ENCODE data around the gene MECR. TPM values are rescaled to one million over a fixed set of nuclear protein-coding genes. Genes with fewer than 3 reads are reported as not detected.

Gene MECR
- total RNA-seq, 1 donor from 2014 or later, result 15.2 TPM

DNA sequence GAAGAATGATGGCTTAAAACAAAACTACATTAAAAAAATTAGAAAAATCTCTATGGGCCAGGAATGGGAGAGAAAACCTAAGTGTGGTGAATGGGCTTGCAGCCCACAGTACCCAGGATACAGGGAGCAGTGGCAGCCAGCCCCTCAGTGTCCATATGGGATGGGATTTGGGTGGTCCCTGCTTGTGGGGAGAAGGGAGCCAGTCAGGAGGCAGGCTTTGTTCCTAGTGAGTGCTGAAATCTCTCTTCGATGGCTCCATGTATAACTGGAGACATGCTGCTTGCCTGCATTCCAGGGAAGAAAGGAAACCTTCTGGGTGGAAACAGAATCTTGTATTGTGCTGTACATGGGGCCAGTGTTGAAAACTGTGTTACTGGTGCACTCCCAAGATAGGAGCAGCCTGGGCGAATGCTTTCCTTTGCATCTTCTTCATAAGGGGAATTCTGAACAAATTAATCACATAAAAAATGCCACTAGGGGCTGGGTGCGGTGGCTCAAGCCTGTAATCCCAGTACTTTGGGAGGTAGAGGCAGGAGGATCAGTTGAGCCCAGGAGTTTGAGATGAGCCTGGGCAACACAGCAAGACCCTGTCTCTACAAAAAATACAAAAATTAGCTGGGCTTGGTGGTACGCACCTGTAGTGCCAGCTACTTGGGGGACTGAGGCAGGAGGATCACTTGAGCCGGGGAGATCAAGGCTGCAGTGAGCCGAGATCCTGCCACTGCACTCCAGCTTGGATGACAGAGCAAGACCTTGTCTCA is 41.6 kb upstream of the MECR start:
- Mint-ChIP-seq H3K9me3 (ENCODE audit: low read depth) (peaks cover 3% of the 10 kb centered on the region), H3K36me3 (ENCODE audit: low read depth) (peaks cover 9% of the 10 kb centered on the region), H3K27ac (ENCODE audit: unreplicated experiment) (peak overlapping the region; percentile 42), H3K4me1 (ENCODE audit: low read depth) (peaks cover 20% of the 10 kb centered on the region), H3K27me3 (ENCODE audit: low read depth) (peaks cover 7% of the 10 kb centered on the region), H3K4me3 (ENCODE audit: unreplicated experiment) (peak overlapping the region; percentile 15)
- DNase-seq (ENCODE audit: low spot score), result peak; percentile 29
- TF ChIP-seq, protein P1, sequence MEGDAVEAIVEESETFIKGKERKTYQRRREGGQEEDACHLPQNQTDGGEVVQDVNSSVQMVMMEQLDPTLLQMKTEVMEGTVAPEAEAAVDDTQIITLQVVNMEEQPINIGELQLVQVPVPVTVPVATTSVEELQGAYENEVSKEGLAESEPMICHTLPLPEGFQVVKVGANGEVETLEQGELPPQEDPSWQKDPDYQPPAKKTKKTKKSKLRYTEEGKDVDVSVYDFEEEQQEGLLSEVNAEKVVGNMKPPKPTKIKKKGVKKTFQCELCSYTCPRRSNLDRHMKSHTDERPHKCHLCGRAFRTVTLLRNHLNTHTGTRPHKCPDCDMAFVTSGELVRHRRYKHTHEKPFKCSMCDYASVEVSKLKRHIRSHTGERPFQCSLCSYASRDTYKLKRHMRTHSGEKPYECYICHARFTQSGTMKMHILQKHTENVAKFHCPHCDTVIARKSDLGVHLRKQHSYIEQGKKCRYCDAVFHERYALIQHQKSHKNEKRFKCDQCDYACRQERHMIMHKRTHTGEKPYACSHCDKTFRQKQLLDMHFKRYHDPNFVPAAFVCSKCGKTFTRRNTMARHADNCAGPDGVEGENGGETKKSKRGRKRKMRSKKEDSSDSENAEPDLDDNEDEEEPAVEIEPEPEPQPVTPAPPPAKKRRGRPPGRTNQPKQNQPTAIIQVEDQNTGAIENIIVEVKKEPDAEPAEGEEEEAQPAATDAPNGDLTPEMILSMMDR (IDR thresholded peaks at IDR 0.05), result no peak

DNA sequence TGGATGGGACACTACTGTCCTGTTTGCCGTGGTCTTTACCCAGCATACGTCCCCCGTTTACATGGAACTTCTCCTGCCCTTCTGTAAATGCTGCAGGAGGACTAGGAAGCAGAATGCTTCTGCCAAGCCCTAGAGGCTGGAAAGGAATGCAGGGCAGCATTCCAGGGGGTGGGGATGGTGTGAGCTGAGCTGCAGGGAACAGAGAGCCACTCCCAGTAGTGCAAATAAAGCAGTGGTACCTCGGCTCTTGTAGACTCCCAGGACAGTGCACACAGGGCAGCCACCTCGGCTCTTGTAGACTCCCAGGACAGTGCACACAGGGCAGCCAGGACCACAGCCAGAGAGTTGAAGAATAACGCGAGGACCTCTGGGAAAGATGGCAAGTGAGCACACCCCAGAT is 41.0 kb upstream of the MECR start:
- peaks cover 7% of the 10 kb centered on the region for H3K36me3 Mint-ChIP-seq (ENCODE audit: low read depth)
- peak; percentile 64 for DNase-seq (ENCODE audit: low spot score)
- peak overlapping the region; percentile 70 for H3K27ac Mint-ChIP-seq (ENCODE audit: unreplicated experiment)
- H3K4me3 Mint-ChIP-seq (ENCODE audit: unreplicated experiment), result peak overlapping the region; percentile 15
- peaks cover 1% of the 10 kb centered on the region for H3K9me3 Mint-ChIP-seq (ENCODE audit: low read depth)
- H3K27me3 Mint-ChIP-seq (ENCODE audit: low read depth), result peaks cover 10% of the 10 kb centered on the region
- peaks cover 20% of the 10 kb centered on the region for H3K4me1 Mint-ChIP-seq (ENCODE audit: low read depth)
- TF ChIP-seq, protein P1 (IDR thresholded peaks at IDR 0.05), result no peak

DNA sequence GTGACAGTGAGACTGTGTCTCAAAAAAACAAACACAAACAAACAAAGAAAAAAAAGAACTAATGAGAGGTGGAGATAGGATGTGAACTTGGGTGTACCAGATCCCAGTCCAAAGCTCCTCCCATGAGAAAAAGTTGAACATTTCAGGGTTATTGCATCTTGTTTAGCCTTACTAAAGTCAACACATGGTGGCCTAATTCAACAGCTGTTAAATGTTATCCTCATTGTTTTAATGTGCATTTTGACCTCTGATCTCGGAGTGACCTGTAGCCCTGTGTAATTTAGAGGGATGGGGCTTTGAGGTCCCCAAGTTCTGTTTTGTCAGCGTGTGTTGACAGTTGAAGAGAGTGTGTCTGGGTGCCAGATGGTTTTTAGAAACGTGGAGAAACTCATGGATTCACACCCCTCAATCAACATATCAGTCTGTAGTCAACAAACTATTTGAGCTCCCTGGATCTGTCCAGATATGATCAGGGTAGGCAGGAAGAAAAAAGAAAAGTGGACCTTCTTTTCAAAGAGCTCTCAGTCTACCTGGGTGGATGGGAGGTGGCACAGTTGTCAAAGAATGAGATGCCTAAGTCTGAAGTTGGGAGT is 40.3 kb upstream of the MECR start:
- Mint-ChIP-seq H3K27ac (ENCODE audit: unreplicated experiment) (peak overlapping the region; percentile 53), H3K9me3 (ENCODE audit: low read depth) (no peaks in the 10 kb centered on the region), H3K4me3 (ENCODE audit: unreplicated experiment) (no peak overlapping the region), H3K36me3 (ENCODE audit: low read depth) (peaks cover 5% of the 10 kb centered on the region), H3K27me3 (ENCODE audit: low read depth) (peaks cover 10% of the 10 kb centered on the region), H3K4me1 (ENCODE audit: low read depth) (peaks cover 20% of the 10 kb centered on the region)
- no peak for DNase-seq (ENCODE audit: low spot score)
- TF ChIP-seq, protein P1 (IDR thresholded peaks at IDR 0.05), result no peak

DNA sequence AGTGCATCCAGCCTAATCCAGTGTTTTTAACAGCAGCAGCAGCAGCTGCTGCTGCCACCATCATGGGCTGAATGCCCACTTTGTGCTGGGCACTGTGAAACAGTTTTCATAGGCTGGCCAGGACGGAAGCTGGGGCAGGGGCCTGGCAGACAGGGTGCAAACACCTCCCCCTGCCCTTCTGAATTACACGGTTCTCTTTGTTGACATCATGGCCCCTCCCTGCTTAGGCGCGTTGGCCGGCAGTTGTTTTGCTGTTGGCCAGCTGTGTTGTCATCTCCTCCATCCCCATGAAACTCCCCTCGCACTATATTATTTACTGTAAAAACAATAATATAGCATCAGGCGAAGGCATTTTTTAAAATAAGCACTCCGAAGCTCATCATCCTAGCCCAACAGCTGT is 38.6 kb upstream of the MECR start:
- H3K27ac Mint-ChIP-seq (ENCODE audit: unreplicated experiment), result no peak overlapping the region
- no peak overlapping the region for H3K4me3 Mint-ChIP-seq (ENCODE audit: unreplicated experiment)
- H3K27me3 Mint-ChIP-seq (ENCODE audit: low read depth), result peaks cover 10% of the 10 kb centered on the region
- TF ChIP-seq, protein P1 (IDR thresholded peaks at IDR 0.05), result no peak
- H3K36me3 Mint-ChIP-seq (ENCODE audit: low read depth), result peaks cover 1% of the 10 kb centered on the region
- DNase-seq (ENCODE audit: low spot score), result peak; percentile 20
- peaks cover 25% of the 10 kb centered on the region for H3K4me1 Mint-ChIP-seq (ENCODE audit: low read depth)
- H3K9me3 Mint-ChIP-seq (ENCODE audit: low read depth), result no peaks in the 10 kb centered on the region

DNA sequence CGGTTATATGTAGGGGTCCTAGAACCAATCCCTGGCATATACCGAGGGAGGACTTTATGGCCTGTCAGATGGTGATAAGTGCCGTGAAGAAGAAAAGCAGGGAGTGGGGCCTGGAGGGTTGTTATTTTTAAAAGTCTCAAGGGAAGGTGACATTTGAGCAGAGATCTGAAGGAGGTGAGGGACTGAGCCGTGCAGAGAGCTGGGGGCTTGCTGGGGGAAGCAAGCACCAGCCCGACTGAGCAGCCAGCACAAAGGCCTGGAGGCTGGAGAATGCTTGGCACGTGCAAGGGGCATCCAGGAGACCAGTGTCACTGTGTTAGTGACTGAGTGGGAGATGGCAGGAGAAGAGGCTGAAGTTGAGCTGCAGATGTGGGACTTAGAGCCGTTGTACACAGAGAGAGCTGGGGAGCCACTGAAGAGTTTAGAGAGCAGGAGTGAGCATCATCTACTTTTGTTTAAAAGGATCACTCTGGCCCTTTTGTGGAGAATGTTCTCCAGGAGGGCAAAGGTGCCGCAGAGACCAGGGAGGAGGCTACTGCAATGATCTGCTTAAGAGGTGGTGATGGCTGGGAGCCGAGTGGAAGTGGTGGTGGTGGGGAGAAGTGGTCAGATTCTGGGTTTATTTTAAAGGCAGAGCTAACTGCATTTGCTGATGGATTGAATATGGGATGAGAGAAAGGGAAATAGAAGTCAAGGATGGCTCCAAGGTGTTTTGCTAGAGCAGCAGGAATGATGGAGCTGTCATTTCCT is 36.8 kb upstream of the MECR start:
- Mint-ChIP-seq H3K27me3 (ENCODE audit: low read depth) (peaks cover 10% of the 10 kb centered on the region), H3K4me1 (ENCODE audit: low read depth) (peaks cover 24% of the 10 kb centered on the region), H3K27ac (ENCODE audit: unreplicated experiment) (no peak overlapping the region), H3K36me3 (ENCODE audit: low read depth) (peaks cover 1% of the 10 kb centered on the region), H3K9me3 (ENCODE audit: low read depth) (no peaks in the 10 kb centered on the region), H3K4me3 (ENCODE audit: unreplicated experiment) (no peak overlapping the region)
- TF ChIP-seq, protein P1 (IDR thresholded peaks at IDR 0.05), result no peak
- peak; percentile 56 for DNase-seq (ENCODE audit: low spot score)

All from chondrocyte (in vitro differentiated cells).